GM23338 (cell line): Measurements from ENCODE around the gene UBE2S. TPM values are rescaled to one million over a fixed set of nuclear protein-coding genes. Genes with fewer than 3 reads are reported as not detected.

Experiments
- EZH2 ChIP-seq: fragments of 200-600 bp; sonication (generic); IDR thresholded peaks from one replicate; pipeline ENCODE4 v1.8.0; 2017; ENCODE audit warnings: antibody characterized with exemption, mild to moderate bottlenecking, low read depth; ENCODE audit not compliant: unreplicated experiment
- EZH2phosphoT487 ChIP-seq: fragments of 200-600 bp; sonication (generic); IDR thresholded peaks from one replicate; pipeline ENCODE4 v1.8.1; 2018; ENCODE audit warnings: antibody characterized with exemption; ENCODE audit not compliant: unreplicated experiment
- JUNB ChIP-seq: IDR thresholded peaks from one replicate; pipeline ENCODE4 v1.6.1; 2016; ENCODE audit warnings: antibody characterized with exemption; ENCODE audit not compliant: unreplicated experiment
- STAT1 ChIP-seq: IDR thresholded peaks from one replicate; pipeline ENCODE4 v1.6.1; 2016; ENCODE audit warnings: antibody characterized with exemption; ENCODE audit not compliant: unreplicated experiment
- polyA plus RNA-seq: library from polyadenylated mRNA; unstranded; fragments of >200 nt; fragmentation: Nextera tagmentation; extraction: Ambion mirVana; gene quantifications from 2 replicates; pipeline ENCODE4 v1.2.1, GENCODE V29; 2016
- total RNA-seq: library from RNA; depleted of rRNA; stranded (reverse); fragments of >200 nt; shearing (Covaris generic); gene quantifications from 2 replicates; pipeline ENCODE4 v1.2.3, GENCODE V29; 2014
- TF ChIP-seq, protein P1 (sequence below): fragments of 250-450 bp; sonication (Bioruptor Pico); IDR thresholded peaks from 2 replicates; pipeline ENCODE4 v1.5.0; 2020; ENCODE audit warnings: mild to moderate bottlenecking, moderate library complexity
- TF ChIP-seq, protein P2 (sequence below), 2 experiments: fragments of 200-600 bp in 1 of 2; sonication (generic) in 1 of 2; conservative IDR thresholded peaks; 2 replicates each; pipeline versions ENCODE4 v1.5.1 to v1.6.1; 2016 to 2017; ENCODE audit warnings: antibody characterized with exemption in 2 of 2, low read depth in 2 of 2, mild to moderate bottlenecking in 2 of 2, moderate library complexity in 1 of 2
- TF ChIP-seq, protein P3 (sequence below): IDR thresholded peaks from 2 replicates; pipeline ENCODE4 v1.6.1; 2016; ENCODE audit warnings: antibody characterized with exemption

UBE2S gene
- total and polyA plus RNA-seq, 2 experiments from 2014 or later: 363 to 533 TPM

DNA sequence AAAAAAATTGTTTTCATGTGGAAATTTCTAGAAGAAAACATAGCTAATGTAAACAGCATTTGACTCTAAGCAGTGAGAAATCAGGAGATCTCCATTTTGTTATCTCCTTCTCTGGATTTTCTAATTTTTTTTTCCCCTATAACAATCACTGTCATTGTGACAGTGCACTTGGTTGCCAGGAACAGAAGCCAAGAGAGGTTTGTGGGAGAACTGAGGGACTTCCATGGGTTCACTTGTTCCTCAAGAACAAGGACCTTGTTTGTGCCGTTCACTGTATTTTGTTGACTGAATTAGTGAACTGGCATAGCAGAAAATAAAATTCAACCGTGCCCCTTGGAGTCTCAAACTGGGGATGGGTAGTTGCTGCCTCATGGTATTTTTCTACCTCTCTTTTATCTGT, 18.5 kb upstream of the UBE2S start (continued):
- TF ChIP-seq, protein P1, sequence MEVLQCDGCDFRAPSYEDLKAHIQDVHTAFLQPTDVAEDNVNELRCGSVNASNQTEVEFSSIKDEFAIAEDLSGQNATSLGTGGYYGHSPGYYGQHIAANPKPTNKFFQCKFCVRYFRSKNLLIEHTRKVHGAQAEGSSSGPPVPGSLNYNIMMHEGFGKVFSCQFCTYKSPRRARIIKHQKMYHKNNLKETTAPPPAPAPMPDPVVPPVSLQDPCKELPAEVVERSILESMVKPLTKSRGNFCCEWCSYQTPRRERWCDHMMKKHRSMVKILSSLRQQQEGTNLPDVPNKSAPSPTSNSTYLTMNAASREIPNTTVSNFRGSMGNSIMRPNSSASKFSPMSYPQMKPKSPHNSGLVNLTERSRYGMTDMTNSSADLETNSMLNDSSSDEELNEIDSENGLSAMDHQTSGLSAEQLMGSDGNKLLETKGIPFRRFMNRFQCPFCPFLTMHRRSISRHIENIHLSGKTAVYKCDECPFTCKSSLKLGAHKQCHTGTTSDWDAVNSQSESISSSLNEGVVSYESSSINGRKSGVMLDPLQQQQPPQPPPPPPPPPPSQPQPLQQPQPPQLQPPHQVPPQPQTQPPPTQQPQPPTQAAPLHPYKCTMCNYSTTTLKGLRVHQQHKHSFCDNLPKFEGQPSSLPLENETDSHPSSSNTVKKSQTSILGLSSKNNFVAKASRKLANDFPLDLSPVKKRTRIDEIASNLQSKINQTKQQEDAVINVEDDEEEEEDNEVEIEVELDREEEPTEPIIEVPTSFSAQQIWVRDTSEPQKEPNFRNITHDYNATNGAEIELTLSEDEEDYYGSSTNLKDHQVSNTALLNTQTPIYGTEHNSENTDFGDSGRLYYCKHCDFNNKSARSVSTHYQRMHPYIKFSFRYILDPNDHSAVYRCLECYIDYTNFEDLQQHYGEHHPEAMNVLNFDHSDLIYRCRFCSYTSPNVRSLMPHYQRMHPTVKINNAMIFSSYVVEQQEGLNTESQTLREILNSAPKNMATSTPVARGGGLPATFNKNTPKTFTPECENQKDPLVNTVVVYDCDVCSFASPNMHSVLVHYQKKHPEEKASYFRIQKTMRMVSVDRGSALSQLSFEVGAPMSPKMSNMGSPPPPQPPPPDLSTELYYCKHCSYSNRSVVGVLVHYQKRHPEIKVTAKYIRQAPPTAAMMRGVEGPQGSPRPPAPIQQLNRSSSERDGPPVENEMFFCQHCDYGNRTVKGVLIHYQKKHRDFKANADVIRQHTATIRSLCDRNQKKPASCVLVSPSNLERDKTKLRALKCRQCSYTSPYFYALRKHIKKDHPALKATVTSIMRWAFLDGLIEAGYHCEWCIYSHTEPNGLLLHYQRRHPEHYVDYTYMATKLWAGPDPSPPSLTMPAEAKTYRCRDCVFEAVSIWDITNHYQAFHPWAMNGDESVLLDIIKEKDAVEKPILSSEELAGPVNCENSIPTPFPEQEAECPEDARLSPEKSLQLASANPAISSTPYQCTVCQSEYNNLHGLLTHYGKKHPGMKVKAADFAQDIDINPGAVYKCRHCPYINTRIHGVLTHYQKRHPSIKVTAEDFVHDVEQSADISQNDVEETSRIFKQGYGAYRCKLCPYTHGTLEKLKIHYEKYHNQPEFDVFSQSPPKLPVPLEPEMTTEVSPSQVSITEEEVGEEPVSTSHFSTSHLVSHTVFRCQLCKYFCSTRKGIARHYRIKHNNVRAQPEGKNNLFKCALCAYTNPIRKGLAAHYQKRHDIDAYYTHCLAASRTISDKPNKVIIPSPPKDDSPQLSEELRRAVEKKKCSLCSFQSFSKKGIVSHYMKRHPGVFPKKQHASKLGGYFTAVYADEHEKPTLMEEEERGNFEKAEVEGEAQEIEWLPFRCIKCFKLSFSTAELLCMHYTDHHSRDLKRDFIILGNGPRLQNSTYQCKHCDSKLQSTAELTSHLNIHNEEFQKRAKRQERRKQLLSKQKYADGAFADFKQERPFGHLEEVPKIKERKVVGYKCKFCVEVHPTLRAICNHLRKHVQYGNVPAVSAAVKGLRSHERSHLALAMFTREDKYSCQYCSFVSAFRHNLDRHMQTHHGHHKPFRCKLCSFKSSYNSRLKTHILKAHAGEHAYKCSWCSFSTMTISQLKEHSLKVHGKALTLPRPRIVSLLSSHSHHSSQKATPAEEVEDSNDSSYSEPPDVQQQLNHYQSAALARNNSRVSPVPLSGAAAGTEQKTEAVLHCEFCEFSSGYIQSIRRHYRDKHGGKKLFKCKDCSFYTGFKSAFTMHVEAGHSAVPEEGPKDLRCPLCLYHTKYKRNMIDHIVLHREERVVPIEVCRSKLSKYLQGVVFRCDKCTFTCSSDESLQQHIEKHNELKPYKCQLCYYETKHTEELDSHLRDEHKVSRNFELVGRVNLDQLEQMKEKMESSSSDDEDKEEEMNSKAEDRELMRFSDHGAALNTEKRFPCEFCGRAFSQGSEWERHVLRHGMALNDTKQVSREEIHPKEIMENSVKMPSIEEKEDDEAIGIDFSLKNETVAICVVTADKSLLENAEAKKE (CRISPR knock-in tag): no peak
- no peak for TF ChIP-seq STAT1
- no peak for TF ChIP-seq EZH2
- no peak for TF ChIP-seq EZH2phosphoT487
- TF ChIP-seq JUNB: no peak
- TF ChIP-seq, protein P2, sequence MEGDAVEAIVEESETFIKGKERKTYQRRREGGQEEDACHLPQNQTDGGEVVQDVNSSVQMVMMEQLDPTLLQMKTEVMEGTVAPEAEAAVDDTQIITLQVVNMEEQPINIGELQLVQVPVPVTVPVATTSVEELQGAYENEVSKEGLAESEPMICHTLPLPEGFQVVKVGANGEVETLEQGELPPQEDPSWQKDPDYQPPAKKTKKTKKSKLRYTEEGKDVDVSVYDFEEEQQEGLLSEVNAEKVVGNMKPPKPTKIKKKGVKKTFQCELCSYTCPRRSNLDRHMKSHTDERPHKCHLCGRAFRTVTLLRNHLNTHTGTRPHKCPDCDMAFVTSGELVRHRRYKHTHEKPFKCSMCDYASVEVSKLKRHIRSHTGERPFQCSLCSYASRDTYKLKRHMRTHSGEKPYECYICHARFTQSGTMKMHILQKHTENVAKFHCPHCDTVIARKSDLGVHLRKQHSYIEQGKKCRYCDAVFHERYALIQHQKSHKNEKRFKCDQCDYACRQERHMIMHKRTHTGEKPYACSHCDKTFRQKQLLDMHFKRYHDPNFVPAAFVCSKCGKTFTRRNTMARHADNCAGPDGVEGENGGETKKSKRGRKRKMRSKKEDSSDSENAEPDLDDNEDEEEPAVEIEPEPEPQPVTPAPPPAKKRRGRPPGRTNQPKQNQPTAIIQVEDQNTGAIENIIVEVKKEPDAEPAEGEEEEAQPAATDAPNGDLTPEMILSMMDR (conservative IDR thresholded peaks at IDR 0.05; ENCODE audit: low read depth in 2 of 2): no peak
- TF ChIP-seq, protein P3, sequence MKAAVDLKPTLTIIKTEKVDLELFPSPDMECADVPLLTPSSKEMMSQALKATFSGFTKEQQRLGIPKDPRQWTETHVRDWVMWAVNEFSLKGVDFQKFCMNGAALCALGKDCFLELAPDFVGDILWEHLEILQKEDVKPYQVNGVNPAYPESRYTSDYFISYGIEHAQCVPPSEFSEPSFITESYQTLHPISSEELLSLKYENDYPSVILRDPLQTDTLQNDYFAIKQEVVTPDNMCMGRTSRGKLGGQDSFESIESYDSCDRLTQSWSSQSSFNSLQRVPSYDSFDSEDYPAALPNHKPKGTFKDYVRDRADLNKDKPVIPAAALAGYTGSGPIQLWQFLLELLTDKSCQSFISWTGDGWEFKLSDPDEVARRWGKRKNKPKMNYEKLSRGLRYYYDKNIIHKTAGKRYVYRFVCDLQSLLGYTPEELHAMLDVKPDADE: no peak
